Testis (tissue), 3 donors: Measurements from ENCODE around the gene GLRA1. TPM values are rescaled to one million over a fixed set of nuclear protein-coding genes. Genes with fewer than 3 reads are reported as not detected.

Experiments used
- DNase-seq: peaks from one replicate; pipeline ENCODE4 v3.0.0-alpha.2; 2019
- H3K27ac ChIP-seq, 2 donors: fragments of 200-600 bp; sonication (generic); one replicate each; pipeline ENCODE4 v1.5.1; 2019
- H3K27me3 ChIP-seq: fragments of 200-600 bp; sonication (generic); one replicate; pipeline ENCODE4 v1.5.1; 2019
- H3K36me3 ChIP-seq: fragments of 200-600 bp; sonication (generic); one replicate; pipeline ENCODE4 v1.5.1; 2017; ENCODE audit warnings: low read depth; ENCODE audit errors: missing control alignments
- H3K4me1 ChIP-seq: fragments of 200-600 bp; sonication (generic); one replicate; pipeline ENCODE4 v1.5.1; 2019
- H3K4me3 ChIP-seq, 2 donors: fragments of 200-600 bp; sonication (generic); one replicate each; pipeline ENCODE4 v1.5.1; 2017 to 2019
- H3K9me3 ChIP-seq: fragments of 200-600 bp; sonication (generic); one replicate; pipeline ENCODE4 v1.5.1; 2017
- CTCF ChIP-seq, 3 experiments: fragments of 450-650 bp in 2 of 3; fragments of 200-600 bp in 1 of 3; sonication (generic) in 1 of 3; IDR thresholded peaks; one replicate each; pipeline ENCODE4 v1.5.1; 2016 to 2019; ENCODE audit warnings: antibody characterized with exemption in 3 of 3, mild to moderate bottlenecking in 2 of 3, moderate library complexity in 1 of 3
- POLR2A ChIP-seq: fragments of 450-650 bp; IDR thresholded peaks from one replicate; pipeline ENCODE4 v1.6.1; 2017; ENCODE audit warnings: antibody characterized with exemption, mild to moderate bottlenecking, moderate library complexity
- WGBS, 2 donors: methylation state at CpG; one replicate each; pipeline ENCODE4 v1.1.5; 2018; 5-methylcytosine and 5-hydroxymethylcytosine counted together
- intact Hi-C: fragments of 100-400 bp; cut with DNase I; formaldehyde crosslinking; loops from one replicate; pipeline ENCODE4 v1.15.1; 2023; ENCODE audit warnings: low total_unique reads
- polyA plus RNA-seq: library from polyadenylated mRNA; stranded (reverse); fragments of 350-450 nt; fragmentation: Illumina TruSeq; extraction: RNeasy Lipid Tissue Mini Kit (QIAGEN cat#74804); gene quantifications from one replicate; pipeline ENCODE4 v1.2.3, GENCODE V29; 2014; ENCODE audit warnings: low read depth, low replicate concordance; ENCODE audit not compliant: insufficient read depth
- total RNA-seq, 2 donors: library from RNA; depleted of rRNA; stranded (reverse); fragments of >200 nt; gene quantifications; one replicate each; pipeline ENCODE4 v1.2.3, GENCODE V29; 2016

GLRA1 gene
- total and polyA plus RNA-seq, 3 donors from 2014 or later: not detected

GRCh38 chr5:151812757-151813309, 111.8 kb downstream of the GLRA1 start:
- intact Hi-C loops: no loop called here
- Histone ChIP-seq H3K4me3 (no peak overlapping the region), H3K27me3 (no peaks in the 10 kb centered on the region), H3K27ac (no peak overlapping the region), H3K9me3 (no peaks in the 10 kb centered on the region), H3K4me1 (no peaks in the 10 kb centered on the region), H3K36me3 (no peaks in the 10 kb centered on the region)
- no peak for DNase-seq
- 74 to 79% methylated on average over 2 of the region's 2 CpGs for WGBS, 2 donors
- TF ChIP-seq POLR2A: no peak
- TF ChIP-seq CTCF (IDR thresholded peaks at IDR 0.05): no peak

GRCh38 chr5:151811593-151812321, 112.9 kb downstream of the GLRA1 start:
- Histone ChIP-seq H3K4me3 (no peak overlapping the region), H3K27ac (no peak overlapping the region), H3K27me3 (no peaks in the 10 kb centered on the region), H3K36me3 (no peaks in the 10 kb centered on the region), H3K4me1 (no peaks in the 10 kb centered on the region), H3K9me3 (no peaks in the 10 kb centered on the region)
- DNase-seq: no peak
- WGBS, 2 donors: 83 to 84% methylated on average over 5 of the region's 5 CpGs
- no peak for TF ChIP-seq CTCF (IDR thresholded peaks at IDR 0.05)
- TF ChIP-seq POLR2A: no peak
- intact Hi-C loops: no loop called here

- H3K4me3 ChIP-seq: no peak overlapping the region
- intact Hi-C loops: no loop called here
- no peaks in the 10 kb centered on the region for H3K27me3 ChIP-seq
- H3K4me1 ChIP-seq: no peaks in the 10 kb centered on the region
- WGBS, 2 donors: 96 to 97% methylated on average over 1 of the region's 1 CpG
- no peaks in the 10 kb centered on the region for H3K36me3 ChIP-seq
- DNase-seq: no peak
- H3K9me3 ChIP-seq: no peaks in the 10 kb centered on the region
- TF ChIP-seq CTCF (IDR thresholded peaks at IDR 0.05) (no peak), POLR2A (no peak)
- H3K27ac ChIP-seq: no peak overlapping the region
Observed at GRCh38 chr5:151810897-151811296, 113.8 kb downstream of the GLRA1 start.

- intact Hi-C loops: no loop called here
- no peak for DNase-seq
- no peak overlapping the region for H3K4me3 ChIP-seq
- WGBS, 2 donors: 48 to 88% methylated on average over 1 of the region's 1 CpG
- H3K36me3 ChIP-seq: no peaks in the 10 kb centered on the region
- H3K9me3 ChIP-seq: no peaks in the 10 kb centered on the region
- H3K27ac ChIP-seq: no peak overlapping the region
- no peaks in the 10 kb centered on the region for H3K27me3 ChIP-seq
- no peaks in the 10 kb centered on the region for H3K4me1 ChIP-seq
- no peak for TF ChIP-seq POLR2A
- no peak for TF ChIP-seq CTCF (IDR thresholded peaks at IDR 0.05)
Observed at GRCh38 chr5:151810449-151810848, 114.2 kb downstream of the GLRA1 start.
